Esophagus muscularis mucosa (tissue), 4 donors: Measurements from ENCODE around the gene SKIDA1. TPM values are rescaled to one million over a fixed set of nuclear protein-coding genes. Genes with fewer than 3 reads are reported as not detected.
A peak's percentile ranks its signal among the peaks of the same experiment; 100 is the strongest.

Source experiments
- DNase-seq: peaks from one replicate; pipeline ENCODE4 v3.0.0-alpha.2; 2017; ENCODE audit errors: extremely low spot score
- H3K27ac ChIP-seq, 4 donors: fragments of 200-600 bp; sonication (generic); replicated peaks in 1 of 4; 1 replicate in 3 of 4; 2 replicates in 1 of 4; pipeline ENCODE4 v1.5.1; 2016 to 2019; ENCODE audit warnings: mild to moderate bottlenecking in 1 of 4
- H3K27me3 ChIP-seq, 4 donors: fragments of 200-600 bp; sonication (generic); one replicate each; pipeline versions ENCODE4 v1.5.1 to v1.6.0; 2016 to 2019
- H3K36me3 ChIP-seq, 4 donors: fragments of 200-600 bp; sonication (generic); one replicate each; pipeline ENCODE4 v1.5.1; 2016 to 2019
- H3K4me1 ChIP-seq, 4 donors: fragments of 200-600 bp; sonication (generic); one replicate each; pipeline ENCODE4 v1.5.1; 2016 to 2019
- H3K4me3 ChIP-seq, 4 donors: fragments of 200-600 bp; sonication (generic); 1 replicate in 2 of 4; 2 replicates in 2 of 4; pipeline ENCODE4 v1.5.1; 2016 to 2019; ENCODE audit warnings: mild to moderate bottlenecking in 4 of 4, moderate library complexity in 1 of 4
- H3K9me3 ChIP-seq, 4 donors: fragments of 200-600 bp; sonication (generic); 1 replicate in 3 of 4; 2 replicates in 1 of 4; pipeline ENCODE4 v1.5.1; 2016 to 2019
- CTCF ChIP-seq, 3 experiments: fragments of 200-600 bp in 2 of 3; fragments of 450-650 bp in 1 of 3; sonication (generic) in 2 of 3; IDR thresholded peaks; one replicate each; pipeline ENCODE4 v1.5.1; 2017 to 2019; ENCODE audit warnings: antibody characterized with exemption in 3 of 3, mild to moderate bottlenecking in 2 of 3, moderate library complexity in 1 of 3
- EP300 ChIP-seq: sonication (generic); formaldehyde crosslinking; IDR thresholded peaks from one replicate; pipeline ENCODE4 v1.6.1; 2017; ENCODE audit warnings: antibody characterized with exemption
- POLR2A ChIP-seq: fragments of 450-650 bp; IDR thresholded peaks from one replicate; pipeline ENCODE4 v1.6.1; 2017; ENCODE audit warnings: antibody characterized with exemption, moderate library complexity, mild to moderate bottlenecking, low read depth
- POLR2AphosphoS5 ChIP-seq, 2 donors: sonication (generic); formaldehyde crosslinking; IDR thresholded peaks; one replicate each; pipeline ENCODE4 v1.6.1; 2017; ENCODE audit warnings: antibody characterized with exemption in 2 of 2
- WGBS: methylation state at CpG from one replicate; pipeline ENCODE4 v1.1.5; 2018; 5-methylcytosine and 5-hydroxymethylcytosine counted together
- intact Hi-C: fragments of 100-400 bp; cut with DNase I; formaldehyde crosslinking; loops from one replicate; pipeline ENCODE4 v1.15.1; 2023
- total RNA-seq, 4 donors: library from RNA; depleted of rRNA; stranded (reverse); fragments of >200 nt; gene quantifications; one replicate each; pipeline versions ENCODE4 v1.1.0 to v1.2.1, GENCODE V29; 2016

Gene SKIDA1
- total RNA-seq, 4 donors from 2014 or later, result 0.50 to 2.9 (median 1.2) TPM

DNA sequence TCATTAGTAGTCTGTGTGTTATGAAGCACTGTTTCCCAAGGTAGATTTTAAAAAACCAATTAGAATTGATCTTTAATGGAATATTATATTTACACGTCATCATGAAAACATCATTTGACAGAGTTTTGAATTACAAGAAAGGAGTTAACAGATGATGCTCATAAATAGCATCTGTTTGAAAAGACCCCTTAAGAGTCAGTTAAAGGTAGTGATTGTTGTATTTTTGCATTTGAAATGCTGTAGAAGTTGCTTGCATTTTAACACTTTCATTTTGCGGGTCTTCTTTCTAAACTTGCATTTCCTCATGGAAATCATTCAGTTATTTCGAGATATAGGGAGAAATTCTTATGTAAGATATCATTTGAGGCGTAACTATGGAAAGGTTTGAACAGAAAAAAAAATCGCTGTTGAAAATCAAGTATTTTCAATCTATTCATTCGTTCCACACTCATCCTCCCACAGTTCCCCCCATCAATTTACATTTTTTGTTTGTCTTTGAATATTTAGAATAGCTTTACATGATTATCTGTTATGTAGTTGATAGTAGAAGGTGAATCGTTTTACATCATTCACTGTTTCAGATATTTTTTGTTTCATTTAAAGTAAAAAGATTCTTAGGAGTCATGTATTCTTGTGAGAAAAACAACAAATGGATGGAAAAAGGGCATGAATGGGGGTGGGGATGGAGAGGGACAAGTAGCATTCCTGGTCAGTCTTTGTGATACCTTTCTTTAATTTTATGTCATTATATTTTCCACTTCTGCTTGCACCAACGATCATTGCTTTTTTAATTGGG lies 3.0 kb upstream of the SKIDA1 start:
- intact Hi-C loops, result no loop called here
- Histone ChIP-seq H3K27ac (peak overlapping the region; percentile 97 to 99 (median 99)), H3K9me3 (no peaks in the 10 kb centered on the region), H3K36me3 (no peaks in the 10 kb centered on the region), H3K27me3 (no peaks in the 10 kb centered on the region), H3K4me3 (peak overlapping the region; percentile 73 to 83 (median 79)), H3K4me1 (peaks cover 14 to 57% (median 45%) of the 10 kb centered on the region in 4 donors)
- WGBS, result 70% methylated on average over 8 of the region's 8 CpGs
- TF ChIP-seq POLR2AphosphoS5 (IDR thresholded peaks at IDR 0.05) (no peak), EP300 (no peak), CTCF (IDR thresholded peaks at IDR 0.05) (no peak), POLR2A (no peak)
- no peak for DNase-seq

- TF ChIP-seq POLR2AphosphoS5 (IDR thresholded peaks at IDR 0.05) (no peak), EP300 (no peak), CTCF (IDR thresholded peaks at IDR 0.05) (no peak), POLR2A (no peak)
- Histone ChIP-seq H3K36me3 (no peaks in the 10 kb centered on the region), H3K9me3 (no peaks in the 10 kb centered on the region), H3K4me1 (peaks cover 8 to 53% (median 45%) of the 10 kb centered on the region in 4 donors), H3K4me3 (peak overlapping the region; percentile 73 to 83 (median 79)), H3K27ac (peak overlapping the region; percentile 97 to 99 (median 99)), H3K27me3 (no peaks in the 10 kb centered on the region)
- WGBS, result 31% methylated on average over 18 of the region's 18 CpGs
- intact Hi-C loops, result no loop called here
- no peak for DNase-seq
Measured at GRCh38 chr10:21527598-21528235, 2.2 kb upstream of the SKIDA1 start.

- no peak for DNase-seq
- H3K4me3 ChIP-seq, result peak overlapping the region; percentile 73 to 83 (median 79)
- H3K36me3 ChIP-seq, result no peaks in the 10 kb centered on the region
- intact Hi-C loops, result no loop called here
- no peaks in the 10 kb centered on the region for H3K27me3 ChIP-seq
- H3K27ac ChIP-seq, result peak overlapping the region; percentile 97 to 99 (median 99)
- WGBS, result under 1% methylated on average over 29 of the region's 68 CpGs
- H3K9me3 ChIP-seq, result no peaks in the 10 kb centered on the region
- peak; percentile 31 to 32 for TF ChIP-seq POLR2AphosphoS5 (IDR thresholded peaks at IDR 0.05)
- TF ChIP-seq CTCF (IDR thresholded peaks at IDR 0.05), result no peak
- H3K4me1 ChIP-seq, result peaks cover 2 to 50% (median 39%) of the 10 kb centered on the region in 4 donors
Measured at GRCh38 chr10:21526860-21527597, 1.5 kb upstream of the SKIDA1 start.

DNA sequence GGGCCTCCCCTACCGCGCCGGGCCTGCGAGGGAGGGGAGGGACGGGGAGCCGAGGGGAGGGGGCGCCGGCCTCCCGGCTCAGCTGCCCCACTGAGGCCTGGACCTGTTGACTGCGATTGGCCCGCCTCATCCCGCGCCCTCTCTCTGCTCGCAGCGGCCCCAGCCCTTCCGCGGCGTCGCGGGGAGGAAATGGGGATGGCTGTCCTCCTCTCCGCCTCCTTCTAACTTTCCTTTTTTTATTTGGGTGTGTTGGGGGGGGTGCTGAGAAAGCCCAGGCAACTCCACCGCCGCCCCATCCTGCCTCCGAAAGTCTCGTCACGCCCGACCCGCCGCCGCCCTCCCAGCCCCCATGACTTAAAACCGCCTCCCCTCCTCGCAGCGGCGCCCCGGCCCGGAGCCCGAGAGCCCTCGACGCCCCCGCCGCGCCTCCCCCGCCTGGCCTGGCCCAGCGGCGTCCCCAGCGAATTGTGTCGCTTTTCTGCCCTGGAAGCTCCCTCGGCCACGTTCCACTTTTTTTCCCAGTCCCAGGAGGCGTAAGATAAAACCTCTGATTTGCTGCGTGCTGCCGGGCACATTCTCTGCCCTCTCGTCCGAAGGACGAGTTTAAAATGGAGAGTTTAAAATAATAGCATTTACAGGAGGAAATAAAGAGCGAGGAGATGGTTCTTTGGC lies 842 bp upstream of the SKIDA1 start:
- Histone ChIP-seq H3K36me3 (no peaks in the 10 kb centered on the region), H3K27ac (peak overlapping the region; percentile 97 to 99 (median 99)), H3K4me3 (peak overlapping the region; percentile 73 to 83 (median 79)), H3K9me3 (no peaks in the 10 kb centered on the region), H3K4me1 (peaks cover 0 to 49% (median 39%) of the 10 kb centered on the region in 4 donors), H3K27me3 (no peaks in the 10 kb centered on the region)
- TF ChIP-seq POLR2A (no peak), CTCF (IDR thresholded peaks at IDR 0.05) (no peak), POLR2AphosphoS5 (IDR thresholded peaks at IDR 0.05) (peak; percentile 5 to 33), EP300 (no peak)
- no peak for DNase-seq
- intact Hi-C loops, result no loop called here
- WGBS, result 0% methylated on average over 23 of the region's 56 CpGs
